ENCODE measurements around the gene OR8D1.
"Not testable (repeated sequence)": the region's sequence is repeated elsewhere in the genome, so short reads cannot be mapped to it uniquely, and the experiment has no call there.

Gene OR8D1

DNA sequence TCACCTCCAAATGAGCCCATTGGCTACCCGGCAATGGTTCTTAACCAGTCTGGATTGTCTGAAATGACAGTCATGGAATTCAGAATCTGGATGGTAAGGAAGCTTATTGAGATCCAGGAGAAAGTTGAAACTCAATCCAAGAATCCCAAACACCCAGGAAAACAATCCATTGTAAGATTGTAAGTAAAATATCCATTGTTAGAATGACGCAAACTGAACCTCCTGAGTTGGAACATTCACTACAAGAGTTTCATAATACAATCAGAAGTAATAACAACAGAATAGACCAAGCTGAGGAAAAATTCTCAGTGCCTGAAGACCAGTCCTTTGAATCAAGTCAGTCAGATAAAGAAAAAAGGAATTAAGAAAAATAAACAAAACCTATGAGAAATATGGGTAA is 35.5 kb downstream of the OR8D1 start:
- no peak for DNase-seq

DNA sequence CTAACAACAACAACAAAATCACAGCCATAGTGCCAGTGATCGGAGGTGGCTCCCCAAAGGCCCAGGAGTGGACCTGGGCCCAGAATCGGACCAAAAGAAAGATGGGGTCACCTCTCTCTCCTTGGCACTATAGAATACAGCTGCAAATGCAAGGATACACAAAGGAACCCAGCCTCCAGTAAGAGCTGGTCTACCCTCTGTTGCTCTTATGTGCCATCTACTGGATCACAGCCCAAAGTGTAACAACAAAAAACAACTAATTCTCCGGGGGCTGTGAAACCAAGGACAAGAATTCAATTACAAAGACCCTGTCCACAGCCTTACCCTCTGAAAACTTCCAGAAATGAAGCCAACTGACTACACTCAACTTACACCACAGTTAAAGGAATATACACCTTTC is 35.9 kb downstream of the OR8D1 start:
- no peak for DNase-seq

DNA sequence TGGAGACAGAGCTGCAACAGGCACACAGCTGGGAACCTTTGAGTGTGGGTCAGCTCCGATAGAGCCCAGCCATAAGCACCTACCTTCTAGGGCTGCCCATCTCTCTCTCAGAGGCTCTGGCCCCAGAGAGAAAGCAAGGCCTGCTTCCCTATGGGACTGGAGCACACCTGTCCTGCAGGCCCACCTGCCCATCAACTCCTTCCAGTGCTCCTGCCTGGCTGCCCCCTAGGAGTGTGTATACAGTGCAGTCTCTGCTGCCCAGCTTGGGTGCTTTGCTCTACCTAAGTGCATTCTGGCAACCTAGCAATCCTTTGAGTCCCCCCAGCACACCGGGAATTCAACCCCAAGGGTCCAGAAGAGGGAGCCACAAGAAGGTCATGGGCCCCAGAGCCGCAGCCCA is 36.5 kb downstream of the OR8D1 start:
- no peak for DNase-seq

DNA sequence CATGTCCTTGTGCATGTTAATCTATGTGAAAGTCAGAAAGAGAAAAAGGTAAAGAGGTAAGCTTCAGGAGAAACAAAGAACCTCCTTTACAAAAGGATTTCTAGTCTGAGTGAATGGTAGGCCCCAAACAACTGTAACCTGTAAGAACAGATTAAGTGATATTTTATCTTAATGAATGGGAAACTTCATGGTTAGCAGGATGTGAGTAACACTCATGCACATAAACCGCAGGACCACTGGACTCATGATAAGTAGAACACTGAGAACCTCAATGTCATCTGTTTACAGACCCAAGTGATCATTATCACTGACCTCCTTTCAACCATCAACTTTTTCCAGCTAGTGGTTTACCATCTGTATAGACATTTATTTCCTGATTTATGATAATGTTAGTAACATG is 37.7 kb downstream of the OR8D1 start:
- DNase-seq = no peak

DNA sequence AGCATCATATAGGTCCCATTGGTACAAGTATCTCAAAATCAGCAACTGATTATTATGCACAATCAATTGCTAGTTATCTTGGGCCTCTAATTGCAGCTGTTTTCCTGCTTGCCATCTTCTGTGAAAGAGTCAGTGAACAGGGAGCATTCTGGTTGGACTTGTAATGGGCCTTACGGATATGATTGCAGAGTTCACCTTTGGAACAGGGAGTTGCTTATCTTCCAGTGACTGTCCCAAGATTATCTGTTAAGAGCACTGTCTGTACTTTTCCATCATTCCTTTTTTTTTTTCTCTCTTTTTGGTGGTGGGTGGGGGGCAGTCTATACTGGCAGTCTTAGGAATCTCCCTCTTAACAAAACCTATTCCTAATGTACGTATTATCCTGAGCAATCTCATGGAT is 39.7 kb downstream of the OR8D1 start:
- DNase-seq = no peak

DNA sequence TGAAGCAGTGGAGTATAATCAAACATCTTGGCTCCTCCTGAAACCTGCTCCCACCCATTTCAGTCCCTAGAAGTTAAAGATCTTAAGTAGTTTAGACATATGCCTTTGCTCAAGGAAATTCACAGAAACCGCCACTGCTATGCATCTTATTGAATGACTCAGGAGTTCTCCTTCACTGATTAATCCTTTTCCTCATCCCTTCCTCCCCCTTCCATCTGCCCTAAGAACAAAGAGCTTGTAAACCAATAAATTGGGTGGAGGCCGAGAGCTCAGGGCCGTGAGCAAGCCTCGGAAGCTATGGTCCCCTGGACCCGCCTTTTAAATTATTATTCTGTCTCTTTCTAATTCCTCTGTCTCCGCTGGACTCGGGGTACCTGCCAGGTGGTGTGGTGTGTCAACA is 42.9 kb downstream of the OR8D1 start:
- not testable (repeated sequence) for DNase-seq

DNA sequence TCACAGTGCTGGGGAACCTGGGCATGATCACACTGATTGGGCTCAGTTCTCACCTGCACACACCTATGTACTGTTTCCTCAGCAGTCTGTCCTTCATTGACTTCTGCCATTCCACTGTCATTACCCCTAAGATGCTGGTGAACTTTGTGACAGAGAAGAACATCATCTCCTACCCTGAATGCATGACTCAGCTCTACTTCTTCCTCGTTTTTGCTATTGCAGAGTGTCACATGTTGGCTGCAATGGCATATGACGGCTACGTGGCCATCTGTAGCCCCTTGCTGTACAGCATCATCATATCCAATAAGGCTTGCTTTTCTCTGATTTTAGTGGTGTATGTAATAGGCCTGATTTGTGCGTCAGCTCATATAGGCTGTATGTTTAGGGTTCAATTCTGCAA is 48.7 kb downstream of the OR8D1 start:
- not testable (repeated sequence) for DNase-seq

DNA sequence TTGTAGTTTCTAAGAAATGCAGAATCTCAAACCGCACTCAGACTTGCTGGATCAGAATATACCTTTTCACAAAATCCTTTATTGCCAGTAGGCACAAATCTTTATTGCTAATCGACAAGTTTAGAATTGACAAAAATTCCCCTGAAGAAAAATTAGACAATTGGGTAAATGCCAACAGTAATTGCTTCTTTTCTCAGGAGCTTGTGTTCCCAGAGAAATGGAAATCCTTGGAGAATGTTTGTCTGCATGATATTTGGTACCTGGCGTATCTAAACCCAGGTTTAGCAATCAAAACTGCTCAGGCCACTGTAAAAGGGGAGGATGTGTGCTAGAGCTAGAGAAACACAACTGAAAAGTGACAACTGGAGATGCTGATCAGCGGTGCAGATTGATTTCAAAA is 57.7 kb downstream of the OR8D1 start, which contains the start of gene OR8G5:
Gene OR8G5, plus strand, starts transcription at position 301 of the 400 bp plus-strand sequence. CDS start 8,556 bp downstream, outside the sequence.
- DNase-seq = no peak
